ENCODE measurements around the gene ZDHHC14. TPM values are rescaled to one million over a fixed set of nuclear protein-coding genes. Genes with fewer than 3 reads are reported as not detected.

The ZDHHC14 gene
- total and polyA plus RNA-seq, 2 of the 8 experiments (the other 6 are each of a cell fraction or from before 2014, with no cell fraction given), result 2.9 to 5.3 TPM

DNA sequence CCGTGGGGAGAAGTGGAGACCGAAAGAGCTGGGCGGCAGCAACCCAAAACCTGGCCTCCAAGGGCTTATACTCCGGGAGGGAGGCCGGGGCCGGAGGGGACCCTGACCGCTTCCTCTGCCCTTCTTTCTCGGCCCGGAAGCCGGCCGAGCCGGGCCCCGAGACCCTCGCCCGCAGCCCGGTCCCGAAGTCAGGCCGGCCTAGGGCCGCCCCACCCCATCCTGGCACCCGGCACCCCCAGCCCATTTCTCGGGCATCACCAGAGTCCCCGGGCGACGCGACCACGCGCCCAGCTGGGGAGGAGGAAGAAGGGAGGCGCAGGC, 572 bp upstream of the ZDHHC14 start (continued):
- TF ChIP-seq, protein P1, sequence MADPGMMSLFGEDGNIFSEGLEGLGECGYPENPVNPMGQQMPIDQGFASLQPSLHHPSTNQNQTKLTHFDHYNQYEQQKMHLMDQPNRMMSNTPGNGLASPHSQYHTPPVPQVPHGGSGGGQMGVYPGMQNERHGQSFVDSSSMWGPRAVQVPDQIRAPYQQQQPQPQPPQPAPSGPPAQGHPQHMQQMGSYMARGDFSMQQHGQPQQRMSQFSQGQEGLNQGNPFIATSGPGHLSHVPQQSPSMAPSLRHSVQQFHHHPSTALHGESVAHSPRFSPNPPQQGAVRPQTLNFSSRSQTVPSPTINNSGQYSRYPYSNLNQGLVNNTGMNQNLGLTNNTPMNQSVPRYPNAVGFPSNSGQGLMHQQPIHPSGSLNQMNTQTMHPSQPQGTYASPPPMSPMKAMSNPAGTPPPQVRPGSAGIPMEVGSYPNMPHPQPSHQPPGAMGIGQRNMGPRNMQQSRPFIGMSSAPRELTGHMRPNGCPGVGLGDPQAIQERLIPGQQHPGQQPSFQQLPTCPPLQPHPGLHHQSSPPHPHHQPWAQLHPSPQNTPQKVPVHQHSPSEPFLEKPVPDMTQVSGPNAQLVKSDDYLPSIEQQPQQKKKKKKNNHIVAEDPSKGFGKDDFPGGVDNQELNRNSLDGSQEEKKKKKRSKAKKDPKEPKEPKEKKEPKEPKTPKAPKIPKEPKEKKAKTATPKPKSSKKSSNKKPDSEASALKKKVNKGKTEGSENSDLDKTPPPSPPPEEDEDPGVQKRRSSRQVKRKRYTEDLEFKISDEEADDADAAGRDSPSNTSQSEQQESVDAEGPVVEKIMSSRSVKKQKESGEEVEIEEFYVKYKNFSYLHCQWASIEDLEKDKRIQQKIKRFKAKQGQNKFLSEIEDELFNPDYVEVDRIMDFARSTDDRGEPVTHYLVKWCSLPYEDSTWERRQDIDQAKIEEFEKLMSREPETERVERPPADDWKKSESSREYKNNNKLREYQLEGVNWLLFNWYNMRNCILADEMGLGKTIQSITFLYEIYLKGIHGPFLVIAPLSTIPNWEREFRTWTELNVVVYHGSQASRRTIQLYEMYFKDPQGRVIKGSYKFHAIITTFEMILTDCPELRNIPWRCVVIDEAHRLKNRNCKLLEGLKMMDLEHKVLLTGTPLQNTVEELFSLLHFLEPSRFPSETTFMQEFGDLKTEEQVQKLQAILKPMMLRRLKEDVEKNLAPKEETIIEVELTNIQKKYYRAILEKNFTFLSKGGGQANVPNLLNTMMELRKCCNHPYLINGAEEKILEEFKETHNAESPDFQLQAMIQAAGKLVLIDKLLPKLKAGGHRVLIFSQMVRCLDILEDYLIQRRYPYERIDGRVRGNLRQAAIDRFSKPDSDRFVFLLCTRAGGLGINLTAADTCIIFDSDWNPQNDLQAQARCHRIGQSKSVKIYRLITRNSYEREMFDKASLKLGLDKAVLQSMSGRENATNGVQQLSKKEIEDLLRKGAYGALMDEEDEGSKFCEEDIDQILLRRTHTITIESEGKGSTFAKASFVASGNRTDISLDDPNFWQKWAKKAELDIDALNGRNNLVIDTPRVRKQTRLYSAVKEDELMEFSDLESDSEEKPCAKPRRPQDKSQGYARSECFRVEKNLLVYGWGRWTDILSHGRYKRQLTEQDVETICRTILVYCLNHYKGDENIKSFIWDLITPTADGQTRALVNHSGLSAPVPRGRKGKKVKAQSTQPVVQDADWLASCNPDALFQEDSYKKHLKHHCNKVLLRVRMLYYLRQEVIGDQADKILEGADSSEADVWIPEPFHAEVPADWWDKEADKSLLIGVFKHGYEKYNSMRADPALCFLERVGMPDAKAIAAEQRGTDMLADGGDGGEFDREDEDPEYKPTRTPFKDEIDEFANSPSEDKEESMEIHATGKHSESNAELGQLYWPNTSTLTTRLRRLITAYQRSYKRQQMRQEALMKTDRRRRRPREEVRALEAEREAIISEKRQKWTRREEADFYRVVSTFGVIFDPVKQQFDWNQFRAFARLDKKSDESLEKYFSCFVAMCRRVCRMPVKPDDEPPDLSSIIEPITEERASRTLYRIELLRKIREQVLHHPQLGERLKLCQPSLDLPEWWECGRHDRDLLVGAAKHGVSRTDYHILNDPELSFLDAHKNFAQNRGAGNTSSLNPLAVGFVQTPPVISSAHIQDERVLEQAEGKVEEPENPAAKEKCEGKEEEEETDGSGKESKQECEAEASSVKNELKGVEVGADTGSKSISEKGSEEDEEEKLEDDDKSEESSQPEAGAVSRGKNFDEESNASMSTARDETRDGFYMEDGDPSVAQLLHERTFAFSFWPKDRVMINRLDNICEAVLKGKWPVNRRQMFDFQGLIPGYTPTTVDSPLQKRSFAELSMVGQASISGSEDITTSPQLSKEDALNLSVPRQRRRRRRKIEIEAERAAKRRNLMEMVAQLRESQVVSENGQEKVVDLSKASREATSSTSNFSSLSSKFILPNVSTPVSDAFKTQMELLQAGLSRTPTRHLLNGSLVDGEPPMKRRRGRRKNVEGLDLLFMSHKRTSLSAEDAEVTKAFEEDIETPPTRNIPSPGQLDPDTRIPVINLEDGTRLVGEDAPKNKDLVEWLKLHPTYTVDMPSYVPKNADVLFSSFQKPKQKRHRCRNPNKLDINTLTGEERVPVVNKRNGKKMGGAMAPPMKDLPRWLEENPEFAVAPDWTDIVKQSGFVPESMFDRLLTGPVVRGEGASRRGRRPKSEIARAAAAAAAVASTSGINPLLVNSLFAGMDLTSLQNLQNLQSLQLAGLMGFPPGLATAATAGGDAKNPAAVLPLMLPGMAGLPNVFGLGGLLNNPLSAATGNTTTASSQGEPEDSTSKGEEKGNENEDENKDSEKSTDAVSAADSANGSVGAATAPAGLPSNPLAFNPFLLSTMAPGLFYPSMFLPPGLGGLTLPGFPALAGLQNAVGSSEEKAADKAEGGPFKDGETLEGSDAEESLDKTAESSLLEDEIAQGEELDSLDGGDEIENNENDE (IDR thresholded peaks at IDR 0.05; ENCODE audit: insufficient replicate concordance, low read length), result no peak
- TF ChIP-seq TAF7 (optimal IDR thresholded peaks at IDR 0.05; ENCODE audit: borderline replicate concordance, low read depth, low read length) (no peak), NRF1 (IDR thresholded peaks at IDR 0.05; ENCODE audit: low read depth, low read length) (no peak), GABPA (IDR thresholded peaks at IDR 0.05; ENCODE audit: borderline replicate concordance, insufficient read depth, low read length) (peak; percentile 11; the same call in 1 of the 2 replicates), JUND (IDR thresholded peaks at IDR 0.05; ENCODE audit: low read length) (no peak), RBBP5 (IDR thresholded peaks at IDR 0.05; ENCODE audit: borderline replicate concordance, low read depth, low read length) (peak; percentile 18; the same call in 1 of the 2 replicates), PHF8 (conservative IDR thresholded peaks at IDR 0.05; ENCODE audit: low read depth, low read length) (no peak; the same call in 1 of the 2 replicates)
- TF ChIP-seq, protein P2, sequence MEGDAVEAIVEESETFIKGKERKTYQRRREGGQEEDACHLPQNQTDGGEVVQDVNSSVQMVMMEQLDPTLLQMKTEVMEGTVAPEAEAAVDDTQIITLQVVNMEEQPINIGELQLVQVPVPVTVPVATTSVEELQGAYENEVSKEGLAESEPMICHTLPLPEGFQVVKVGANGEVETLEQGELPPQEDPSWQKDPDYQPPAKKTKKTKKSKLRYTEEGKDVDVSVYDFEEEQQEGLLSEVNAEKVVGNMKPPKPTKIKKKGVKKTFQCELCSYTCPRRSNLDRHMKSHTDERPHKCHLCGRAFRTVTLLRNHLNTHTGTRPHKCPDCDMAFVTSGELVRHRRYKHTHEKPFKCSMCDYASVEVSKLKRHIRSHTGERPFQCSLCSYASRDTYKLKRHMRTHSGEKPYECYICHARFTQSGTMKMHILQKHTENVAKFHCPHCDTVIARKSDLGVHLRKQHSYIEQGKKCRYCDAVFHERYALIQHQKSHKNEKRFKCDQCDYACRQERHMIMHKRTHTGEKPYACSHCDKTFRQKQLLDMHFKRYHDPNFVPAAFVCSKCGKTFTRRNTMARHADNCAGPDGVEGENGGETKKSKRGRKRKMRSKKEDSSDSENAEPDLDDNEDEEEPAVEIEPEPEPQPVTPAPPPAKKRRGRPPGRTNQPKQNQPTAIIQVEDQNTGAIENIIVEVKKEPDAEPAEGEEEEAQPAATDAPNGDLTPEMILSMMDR (IDR thresholded peaks at IDR 0.05; ENCODE audit: control extremely low read depth in 1 of 3, insufficient read depth in 1 of 3, low read depth in 1 of 3, low read length in 3 of 3), result no peak
